ENCODE results near the gene PHACTR3. TPM values are rescaled to one million over a fixed set of nuclear protein-coding genes. Genes with fewer than 3 reads are reported as not detected.

PHACTR3 gene
- total RNA-seq, 6 experiments from 2014 or later, result 0.12 to 0.35 (median 0.23) TPM; not detected in 2

DNA sequence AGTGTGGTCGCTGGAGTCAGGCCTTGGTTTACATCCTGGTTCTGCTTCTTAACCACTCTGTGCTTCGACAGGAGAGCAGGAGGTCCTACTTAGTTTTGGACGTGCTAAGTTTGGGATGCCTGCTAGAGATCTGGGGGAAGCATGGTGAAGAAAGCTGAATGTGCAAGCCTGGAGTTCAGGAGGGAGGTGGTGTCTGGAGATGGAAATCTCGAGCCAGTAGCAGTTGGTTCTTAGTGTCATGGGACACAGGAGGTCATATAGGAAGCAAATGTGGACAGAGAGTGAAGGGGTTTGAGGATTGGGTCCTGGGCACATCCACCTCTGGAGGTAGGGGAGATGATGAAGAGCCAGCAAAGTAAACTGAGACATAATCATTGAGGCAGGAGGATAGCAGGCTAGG, 197.7 kb downstream of the PHACTR3 start:
- Histone ChIP-seq H3K9me3 (no peaks in the 10 kb centered on the region), H3K4me3 (no peak overlapping the region), H3K4me1 (no peaks in the 10 kb centered on the region), H3K27me3 (no peaks in the 10 kb centered on the region), H3K27ac (no peak overlapping the region), H3K36me3 (no peaks in the 10 kb centered on the region)
- no peak for TF ChIP-seq POLR2A (IDR thresholded peaks at IDR 0.05)
- TF ChIP-seq, protein P1, sequence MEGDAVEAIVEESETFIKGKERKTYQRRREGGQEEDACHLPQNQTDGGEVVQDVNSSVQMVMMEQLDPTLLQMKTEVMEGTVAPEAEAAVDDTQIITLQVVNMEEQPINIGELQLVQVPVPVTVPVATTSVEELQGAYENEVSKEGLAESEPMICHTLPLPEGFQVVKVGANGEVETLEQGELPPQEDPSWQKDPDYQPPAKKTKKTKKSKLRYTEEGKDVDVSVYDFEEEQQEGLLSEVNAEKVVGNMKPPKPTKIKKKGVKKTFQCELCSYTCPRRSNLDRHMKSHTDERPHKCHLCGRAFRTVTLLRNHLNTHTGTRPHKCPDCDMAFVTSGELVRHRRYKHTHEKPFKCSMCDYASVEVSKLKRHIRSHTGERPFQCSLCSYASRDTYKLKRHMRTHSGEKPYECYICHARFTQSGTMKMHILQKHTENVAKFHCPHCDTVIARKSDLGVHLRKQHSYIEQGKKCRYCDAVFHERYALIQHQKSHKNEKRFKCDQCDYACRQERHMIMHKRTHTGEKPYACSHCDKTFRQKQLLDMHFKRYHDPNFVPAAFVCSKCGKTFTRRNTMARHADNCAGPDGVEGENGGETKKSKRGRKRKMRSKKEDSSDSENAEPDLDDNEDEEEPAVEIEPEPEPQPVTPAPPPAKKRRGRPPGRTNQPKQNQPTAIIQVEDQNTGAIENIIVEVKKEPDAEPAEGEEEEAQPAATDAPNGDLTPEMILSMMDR (IDR thresholded peaks at IDR 0.05), result no peak
- DNase-seq (no peak), ATAC-seq (no peak)
- intact Hi-C loops (cut with DNase I), result no loop called here
- 47% methylated on average over 4 of the region's 4 CpGs for WGBS (ENCODE audit: insufficient coverage, low coverage, low lambda C conversion rate, missing lambda C conversion rate)

DNA sequence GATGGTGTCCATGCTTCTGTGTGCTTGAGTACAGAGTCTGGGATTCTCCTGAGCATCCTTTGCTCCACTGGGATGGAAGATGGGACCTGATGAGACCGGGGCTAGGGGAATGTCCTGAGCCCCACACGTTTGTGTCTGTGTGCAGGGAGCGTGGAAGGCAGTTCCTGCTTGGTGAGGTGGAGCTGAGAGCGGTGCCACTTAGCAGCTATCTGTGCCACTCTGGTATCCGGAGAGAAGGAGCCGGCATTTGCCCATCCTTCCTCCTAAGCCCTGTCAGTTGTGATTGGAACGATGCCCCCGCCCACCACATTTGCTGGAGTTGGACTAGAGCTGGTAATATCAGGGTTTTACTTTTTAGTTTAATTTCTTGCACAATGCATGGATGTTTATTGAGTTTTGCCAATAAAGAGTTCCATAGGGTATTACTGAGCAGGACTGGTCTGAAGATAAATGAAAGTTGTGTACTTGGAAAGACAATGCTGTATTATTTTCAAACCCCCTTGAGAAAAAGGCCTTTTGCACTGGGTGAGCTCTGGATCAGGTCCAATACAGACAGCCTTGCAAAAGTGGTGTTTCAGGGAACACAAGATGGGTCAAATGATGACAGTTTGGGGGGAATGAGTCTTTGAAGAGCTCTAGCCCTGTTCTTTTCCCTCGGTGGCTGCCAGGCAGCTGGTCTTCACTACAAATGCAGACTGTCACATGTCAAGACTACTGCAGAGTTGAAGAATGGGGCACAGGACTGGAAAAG, 198.3 kb downstream of the PHACTR3 start:
- intact Hi-C loops (cut with DNase I), result no loop called here

DNA sequence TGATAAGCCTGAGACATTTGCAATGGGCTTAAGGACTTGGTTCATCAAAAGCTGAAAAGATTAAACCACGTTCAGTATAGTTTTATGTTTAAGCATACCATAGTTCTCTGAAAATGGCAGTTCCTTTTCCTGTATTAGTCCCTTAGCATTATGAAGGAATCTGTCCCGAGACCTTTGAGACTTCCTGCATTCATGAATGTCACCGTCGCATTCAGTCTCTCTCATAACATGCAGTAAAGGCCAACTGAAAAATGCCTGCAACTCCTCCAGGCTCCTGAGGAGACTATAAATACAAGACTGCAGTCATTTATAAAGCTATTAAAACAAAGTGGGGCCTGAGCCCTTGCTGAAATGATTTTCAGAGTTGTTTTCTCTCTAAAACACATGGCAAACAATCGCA, 200.0 kb downstream of the PHACTR3 start:
- intact Hi-C loops (cut with DNase I), result no loop called here
- WGBS (ENCODE audit: insufficient coverage, low coverage, low lambda C conversion rate, missing lambda C conversion rate), result 32% methylated on average over 5 of the region's 5 CpGs
- no peak for DNase-seq
- Histone ChIP-seq H3K4me1 (no peaks in the 10 kb centered on the region), H3K4me3 (no peak overlapping the region), H3K9me3 (no peaks in the 10 kb centered on the region), H3K27me3 (no peaks in the 10 kb centered on the region), H3K27ac (no peak overlapping the region), H3K36me3 (no peaks in the 10 kb centered on the region)
- TF ChIP-seq, protein P1 (IDR thresholded peaks at IDR 0.05), result no peak
- no peak for TF ChIP-seq POLR2A (IDR thresholded peaks at IDR 0.05)
- no peak for ATAC-seq

More for the DNA sequence above, 198.3 kb downstream of the PHACTR3 start:
- Histone ChIP-seq H3K27ac (no peak overlapping the region), H3K27me3 (no peaks in the 10 kb centered on the region), H3K4me3 (no peak overlapping the region), H3K36me3 (no peaks in the 10 kb centered on the region), H3K9me3 (no peaks in the 10 kb centered on the region), H3K4me1 (no peaks in the 10 kb centered on the region)
- 31% methylated on average over 3 of the region's 9 CpGs for WGBS (ENCODE audit: insufficient coverage, low coverage, low lambda C conversion rate, missing lambda C conversion rate)
- TF ChIP-seq, protein P1 (IDR thresholded peaks at IDR 0.05), result no peak
- no peak for TF ChIP-seq POLR2A (IDR thresholded peaks at IDR 0.05)
- DNase-seq (no peak), ATAC-seq (no peak)

DNA sequence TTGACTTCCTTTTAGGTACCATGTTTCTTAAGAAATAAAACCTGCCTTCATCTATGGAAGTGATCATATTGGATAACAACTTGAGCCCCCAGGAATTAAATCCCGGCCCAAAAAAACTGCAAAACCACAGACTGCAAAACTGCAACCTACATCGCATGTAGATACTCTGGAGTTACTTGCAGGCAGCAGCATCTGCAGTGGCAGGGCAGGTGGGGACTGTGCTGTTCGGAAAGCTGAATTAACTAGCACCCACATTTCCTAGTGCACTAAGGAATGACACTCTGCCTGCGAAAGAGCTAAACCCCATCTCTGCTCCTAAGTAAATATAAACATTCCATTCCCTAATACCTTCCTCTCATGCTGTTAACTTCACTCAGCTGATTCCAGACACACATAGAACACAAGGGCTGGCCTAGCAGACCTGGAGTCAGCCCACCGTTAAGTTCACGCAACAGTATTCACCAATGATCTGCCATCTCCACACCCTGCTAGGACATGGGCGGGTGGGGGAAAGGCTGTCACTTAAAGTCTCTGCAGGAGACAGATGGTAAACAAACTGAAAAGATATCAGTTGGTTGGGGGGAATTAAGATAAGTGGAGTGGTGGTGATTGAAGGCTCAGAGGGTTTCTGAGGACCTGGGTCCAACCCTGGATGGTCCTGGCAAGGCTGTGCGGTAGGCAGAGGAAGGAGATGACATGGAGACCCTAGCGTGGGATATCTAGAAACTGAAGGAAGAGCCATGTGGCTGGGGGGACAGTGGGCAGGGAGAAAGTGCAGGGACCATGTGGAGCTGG, 200.7 kb downstream of the PHACTR3 start:
- DNase-seq (no peak), ATAC-seq (no peak)
- no peaks in the 10 kb centered on the region for H3K9me3 ChIP-seq
- 44% methylated on average over 8 of the region's 9 CpGs for WGBS (ENCODE audit: insufficient coverage, low coverage, low lambda C conversion rate, missing lambda C conversion rate)
- no peak overlapping the region for H3K27ac ChIP-seq
- no peak overlapping the region for H3K4me3 ChIP-seq
- intact Hi-C loops (cut with DNase I), result no loop called here
- TF ChIP-seq, protein P1 (IDR thresholded peaks at IDR 0.05), result no peak
- no peak for TF ChIP-seq POLR2A (IDR thresholded peaks at IDR 0.05)
- H3K4me1 ChIP-seq, result no peaks in the 10 kb centered on the region
- H3K36me3 ChIP-seq, result no peaks in the 10 kb centered on the region
- H3K27me3 ChIP-seq, result no peaks in the 10 kb centered on the region

Data from right lobe of liver (tissue), 6 donors.